ENCODE data around the gene KATNAL2. TPM values are rescaled to one million over a fixed set of nuclear protein-coding genes. Genes with fewer than 3 reads are reported as not detected.
A peak's percentile ranks its signal among the peaks of the same experiment; 100 is the strongest.

The KATNAL2 gene
- polyA plus RNA-seq, 2 of the 4 experiments (the other 2 are of a cell fraction): 4.0 to 5.4 TPM

DNA sequence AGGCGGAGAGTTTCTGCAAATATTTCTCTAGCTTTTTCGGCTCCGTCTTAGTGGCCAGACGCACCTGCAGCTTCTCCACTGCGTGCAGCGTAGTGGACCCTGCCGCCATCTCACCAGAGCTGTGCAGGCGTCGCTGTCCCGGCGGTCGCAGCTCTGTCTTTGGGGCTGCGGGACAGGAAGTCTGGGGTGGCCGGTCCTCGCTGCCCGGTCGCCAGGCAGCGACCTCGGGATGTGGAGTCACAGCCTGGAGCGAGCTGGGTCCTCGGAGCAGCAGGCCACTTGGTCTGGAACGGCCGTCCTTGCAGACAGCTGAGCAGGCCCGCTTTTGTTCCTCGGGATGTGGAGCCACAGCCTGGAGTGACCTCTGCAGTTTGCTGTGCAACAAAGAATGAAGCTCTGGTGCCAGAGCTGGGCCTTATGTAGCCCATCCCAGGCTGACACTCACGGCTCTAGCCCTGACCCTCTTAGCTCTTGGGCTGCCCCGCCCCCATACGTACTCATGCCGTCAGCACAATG is 117.8 kb downstream of the KATNAL2 start, which contains the start of gene ELOA2:
Gene ELOA2, minus strand, starts transcription at position 466 of the 516 bp plus-strand sequence. Its CDS starts 357 bp downstream, at position 109.
- DNase-seq (ENCODE audit: low read depth in 1 of 2, low spot score in 1 of 2) (no peak), ATAC-seq (no peak), FAIRE-seq (no peak)
- TF ChIP-seq CBX2 (IDR thresholded peaks at IDR 0.05; ENCODE audit: borderline replicate concordance, low read depth): no peak
- TF ChIP-seq TP53 (CRISPR knock-in tag; IDR thresholded peaks at IDR 0.05): no peak
- no peak for TF ChIP-seq EHMT2 (IDR thresholded peaks at IDR 0.05; ENCODE audit: low read depth)
- no peak for TF ChIP-seq JUN (IDR thresholded peaks at IDR 0.05)
- no peak for TF ChIP-seq MAFK (IDR thresholded peaks at IDR 0.05; ENCODE audit: partially characterized antibody)
- TF ChIP-seq SREBF2 (IDR thresholded peaks at IDR 0.05): no peak
- TF ChIP-seq, protein P1, sequence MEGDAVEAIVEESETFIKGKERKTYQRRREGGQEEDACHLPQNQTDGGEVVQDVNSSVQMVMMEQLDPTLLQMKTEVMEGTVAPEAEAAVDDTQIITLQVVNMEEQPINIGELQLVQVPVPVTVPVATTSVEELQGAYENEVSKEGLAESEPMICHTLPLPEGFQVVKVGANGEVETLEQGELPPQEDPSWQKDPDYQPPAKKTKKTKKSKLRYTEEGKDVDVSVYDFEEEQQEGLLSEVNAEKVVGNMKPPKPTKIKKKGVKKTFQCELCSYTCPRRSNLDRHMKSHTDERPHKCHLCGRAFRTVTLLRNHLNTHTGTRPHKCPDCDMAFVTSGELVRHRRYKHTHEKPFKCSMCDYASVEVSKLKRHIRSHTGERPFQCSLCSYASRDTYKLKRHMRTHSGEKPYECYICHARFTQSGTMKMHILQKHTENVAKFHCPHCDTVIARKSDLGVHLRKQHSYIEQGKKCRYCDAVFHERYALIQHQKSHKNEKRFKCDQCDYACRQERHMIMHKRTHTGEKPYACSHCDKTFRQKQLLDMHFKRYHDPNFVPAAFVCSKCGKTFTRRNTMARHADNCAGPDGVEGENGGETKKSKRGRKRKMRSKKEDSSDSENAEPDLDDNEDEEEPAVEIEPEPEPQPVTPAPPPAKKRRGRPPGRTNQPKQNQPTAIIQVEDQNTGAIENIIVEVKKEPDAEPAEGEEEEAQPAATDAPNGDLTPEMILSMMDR (IDR thresholded peaks at IDR 0.05): no peak
- TF ChIP-seq FOXS1 (CRISPR knock-in tag; IDR thresholded peaks at IDR 0.05): no peak
- no peak for TF ChIP-seq KDM5A (IDR thresholded peaks at IDR 0.05)
- TF ChIP-seq ZNF302 (CRISPR knock-in tag; IDR thresholded peaks at IDR 0.05): no peak
- TF ChIP-seq RNF2 (IDR thresholded peaks at IDR 0.05; ENCODE audit: borderline replicate concordance, low read depth): no peak
- no peak for TF ChIP-seq MYC (IDR thresholded peaks at IDR 0.05; ENCODE audit: borderline replicate concordance, low read length)
- TF ChIP-seq, protein P2, sequence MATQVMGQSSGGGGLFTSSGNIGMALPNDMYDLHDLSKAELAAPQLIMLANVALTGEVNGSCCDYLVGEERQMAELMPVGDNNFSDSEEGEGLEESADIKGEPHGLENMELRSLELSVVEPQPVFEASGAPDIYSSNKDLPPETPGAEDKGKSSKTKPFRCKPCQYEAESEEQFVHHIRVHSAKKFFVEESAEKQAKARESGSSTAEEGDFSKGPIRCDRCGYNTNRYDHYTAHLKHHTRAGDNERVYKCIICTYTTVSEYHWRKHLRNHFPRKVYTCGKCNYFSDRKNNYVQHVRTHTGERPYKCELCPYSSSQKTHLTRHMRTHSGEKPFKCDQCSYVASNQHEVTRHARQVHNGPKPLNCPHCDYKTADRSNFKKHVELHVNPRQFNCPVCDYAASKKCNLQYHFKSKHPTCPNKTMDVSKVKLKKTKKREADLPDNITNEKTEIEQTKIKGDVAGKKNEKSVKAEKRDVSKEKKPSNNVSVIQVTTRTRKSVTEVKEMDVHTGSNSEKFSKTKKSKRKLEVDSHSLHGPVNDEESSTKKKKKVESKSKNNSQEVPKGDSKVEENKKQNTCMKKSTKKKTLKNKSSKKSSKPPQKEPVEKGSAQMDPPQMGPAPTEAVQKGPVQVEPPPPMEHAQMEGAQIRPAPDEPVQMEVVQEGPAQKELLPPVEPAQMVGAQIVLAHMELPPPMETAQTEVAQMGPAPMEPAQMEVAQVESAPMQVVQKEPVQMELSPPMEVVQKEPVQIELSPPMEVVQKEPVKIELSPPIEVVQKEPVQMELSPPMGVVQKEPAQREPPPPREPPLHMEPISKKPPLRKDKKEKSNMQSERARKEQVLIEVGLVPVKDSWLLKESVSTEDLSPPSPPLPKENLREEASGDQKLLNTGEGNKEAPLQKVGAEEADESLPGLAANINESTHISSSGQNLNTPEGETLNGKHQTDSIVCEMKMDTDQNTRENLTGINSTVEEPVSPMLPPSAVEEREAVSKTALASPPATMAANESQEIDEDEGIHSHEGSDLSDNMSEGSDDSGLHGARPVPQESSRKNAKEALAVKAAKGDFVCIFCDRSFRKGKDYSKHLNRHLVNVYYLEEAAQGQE (IDR thresholded peaks at IDR 0.05): no peak
- TF ChIP-seq, protein P3, sequence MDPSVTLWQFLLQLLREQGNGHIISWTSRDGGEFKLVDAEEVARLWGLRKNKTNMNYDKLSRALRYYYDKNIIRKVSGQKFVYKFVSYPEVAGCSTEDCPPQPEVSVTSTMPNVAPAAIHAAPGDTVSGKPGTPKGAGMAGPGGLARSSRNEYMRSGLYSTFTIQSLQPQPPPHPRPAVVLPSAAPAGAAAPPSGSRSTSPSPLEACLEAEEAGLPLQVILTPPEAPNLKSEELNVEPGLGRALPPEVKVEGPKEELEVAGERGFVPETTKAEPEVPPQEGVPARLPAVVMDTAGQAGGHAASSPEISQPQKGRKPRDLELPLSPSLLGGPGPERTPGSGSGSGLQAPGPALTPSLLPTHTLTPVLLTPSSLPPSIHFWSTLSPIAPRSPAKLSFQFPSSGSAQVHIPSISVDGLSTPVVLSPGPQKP (IDR thresholded peaks at IDR 0.05; ENCODE audit: low read depth, low read length): no peak
- TF ChIP-seq HDAC2 (IDR thresholded peaks at IDR 0.05): no peak
- Histone ChIP-seq H3K9me3 (no peaks in the 10 kb centered on the region), H3K4me2 (no peak within 1 kb of the TSS), H3K27ac (no peak within 1 kb of the TSS), H3K4me1 (no peaks in the 10 kb centered on the region), H3K4me3 (no peak within 1 kb of the TSS)
- CTCF ChIA-PET: no interaction called here
- 92% methylated on average over 11 of the region's 29 CpGs for WGBS (ENCODE audit: missing lambda C conversion rate)
- POLR2A ChIA-PET: no interaction called here

DNA sequence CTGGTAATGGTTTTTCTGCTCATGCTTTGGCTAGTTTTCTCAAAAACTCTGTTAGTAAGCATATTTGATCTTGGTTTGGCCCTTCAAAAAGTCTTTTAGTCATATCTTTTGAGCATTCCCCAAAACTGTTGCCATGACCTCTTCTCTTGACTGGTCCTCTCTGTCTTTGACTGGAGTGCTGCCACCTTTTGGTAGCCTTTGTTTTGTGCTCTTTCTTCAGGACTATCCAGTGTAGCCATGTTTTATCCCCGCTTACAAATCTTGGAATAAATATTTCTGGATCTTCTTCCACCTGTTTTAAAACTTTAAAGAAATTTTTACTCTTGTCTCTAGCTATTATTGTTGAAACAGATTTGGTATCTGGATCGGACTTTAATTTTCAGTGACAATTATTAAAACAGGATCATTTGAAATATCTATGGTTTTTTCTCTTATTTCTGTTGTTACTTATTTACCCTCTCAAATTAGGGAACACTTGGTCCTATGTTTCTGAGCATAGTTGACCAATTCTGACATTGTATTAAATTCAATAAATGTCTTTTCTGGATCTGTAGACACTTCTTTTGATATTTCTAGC is 119.0 kb downstream of the KATNAL2 start:
- no peak overlapping the region for H3K27ac ChIP-seq
- ATAC-seq: peak; percentile 71 to 84; a peak in 4 of 6 replicates
- no peak for TF ChIP-seq GATA3 (IDR thresholded peaks at IDR 0.05; ENCODE audit: borderline replicate concordance)
- TF ChIP-seq, protein P4, sequence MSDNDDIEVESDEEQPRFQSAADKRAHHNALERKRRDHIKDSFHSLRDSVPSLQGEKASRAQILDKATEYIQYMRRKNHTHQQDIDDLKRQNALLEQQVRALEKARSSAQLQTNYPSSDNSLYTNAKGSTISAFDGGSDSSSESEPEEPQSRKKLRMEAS (IDR thresholded peaks at IDR 0.05): no peak
- TF ChIP-seq CEBPB (IDR thresholded peaks at IDR 0.05): no peak
- TF ChIP-seq ZFP36 (IDR thresholded peaks at IDR 0.05; ENCODE audit: borderline replicate concordance, partially characterized antibody): no peak
- no peak for TF ChIP-seq NR3C1 (IDR thresholded peaks at IDR 0.05)
- TF ChIP-seq FOSB (CRISPR knock-in tag; IDR thresholded peaks at IDR 0.05): no peak
- no peak for TF ChIP-seq FOXS1 (CRISPR knock-in tag; IDR thresholded peaks at IDR 0.05)
- TF ChIP-seq, protein P5, sequence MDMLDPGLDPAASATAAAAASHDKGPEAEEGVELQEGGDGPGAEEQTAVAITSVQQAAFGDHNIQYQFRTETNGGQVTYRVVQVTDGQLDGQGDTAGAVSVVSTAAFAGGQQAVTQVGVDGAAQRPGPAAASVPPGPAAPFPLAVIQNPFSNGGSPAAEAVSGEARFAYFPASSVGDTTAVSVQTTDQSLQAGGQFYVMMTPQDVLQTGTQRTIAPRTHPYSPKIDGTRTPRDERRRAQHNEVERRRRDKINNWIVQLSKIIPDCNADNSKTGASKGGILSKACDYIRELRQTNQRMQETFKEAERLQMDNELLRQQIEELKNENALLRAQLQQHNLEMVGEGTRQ (IDR thresholded peaks at IDR 0.05): no peak
- peak in 1 of 2 experiments; percentile 32; a peak in 1 of 5 replicates for TF ChIP-seq RAD21 (conservative IDR thresholded peaks at IDR 0.05 in 1 of 2, IDR thresholded peaks at IDR 0.05 in 1 of 2)
- no peak for TF ChIP-seq CHD4 (IDR thresholded peaks at IDR 0.05; ENCODE audit: borderline replicate concordance)
- TF ChIP-seq, protein P1 (IDR thresholded peaks at IDR 0.05): peak; percentile 37
- no peak for TF ChIP-seq ZC3H11A (IDR thresholded peaks at IDR 0.05)
- no peak for TF ChIP-seq HOXB13 (CRISPR knock-in tag; IDR thresholded peaks at IDR 0.05; ENCODE audit: low read depth)

More for the DNA sequence above, 119.0 kb downstream of the KATNAL2 start:
- CTCF ChIA-PET: interaction anchor here (0.6 to 0.8 kb wide), 2 partner anchors 23 to 487 kb away, joined by 3 read pairs; no protein-coding TSS in a partner anchor
- FAIRE-seq: no peak
- no peak overlapping the region for H3K4me2 ChIP-seq
- 54% methylated on average over 2 of the region's 2 CpGs for WGBS (ENCODE audit: missing lambda C conversion rate)
- POLR2A ChIA-PET: no interaction called here
- DNase-seq (ENCODE audit: low read depth in 1 of 2, low spot score in 1 of 2): peak; percentile 13 to 29
- H3K4me3 ChIP-seq: no peak overlapping the region
- H3K4me1 ChIP-seq: no peaks in the 10 kb centered on the region
- H3K9me3 ChIP-seq: no peaks in the 10 kb centered on the region

Data from A549 (cell line).